Esophagus squamous epithelium (tissue), 4 donors: ENCODE results near the gene EEF1A2.

ENCODE experiments used
- POLR2A ChIP-seq, 4 donors: fragments of 450-650 bp; IDR thresholded peaks; one replicate each; pipeline ENCODE4 v1.6.1; 2017; ENCODE audit warnings: antibody characterized with exemption in 4 of 4, mild to moderate bottlenecking in 4 of 4, moderate library complexity in 3 of 4
- TF ChIP-seq, protein P1 (sequence below), 6 experiments: fragments of 450-650 bp in 4 of 6; fragments of 200-600 bp in 2 of 6; sonication (generic) in 2 of 6; IDR thresholded peaks; one replicate each; pipeline ENCODE4 v1.5.1; 2016 to 2019; ENCODE audit warnings: antibody characterized with exemption in 6 of 6, mild to moderate bottlenecking in 4 of 6, moderate library complexity in 4 of 6

DNA sequence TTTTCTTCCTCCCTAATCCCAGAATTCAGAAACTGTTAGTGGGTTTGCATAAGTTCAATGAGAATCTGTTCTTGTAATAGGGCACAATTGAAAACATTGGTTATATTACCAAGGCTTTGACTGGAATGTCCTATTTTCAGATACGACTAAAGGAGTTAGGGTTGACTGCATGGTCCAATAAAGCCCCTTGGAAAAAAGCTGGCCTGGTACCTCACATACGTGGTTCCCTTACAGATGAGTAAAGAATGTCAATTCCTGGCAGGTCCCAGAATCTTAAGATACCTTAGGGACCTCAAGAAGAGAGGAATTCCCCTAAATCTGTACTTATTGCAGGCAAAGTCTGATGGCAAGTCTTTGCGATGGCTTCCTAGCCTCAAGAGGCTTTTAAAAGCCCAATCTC, 26.3 kb upstream of the EEF1A2 start:
- TF ChIP-seq, protein P1, sequence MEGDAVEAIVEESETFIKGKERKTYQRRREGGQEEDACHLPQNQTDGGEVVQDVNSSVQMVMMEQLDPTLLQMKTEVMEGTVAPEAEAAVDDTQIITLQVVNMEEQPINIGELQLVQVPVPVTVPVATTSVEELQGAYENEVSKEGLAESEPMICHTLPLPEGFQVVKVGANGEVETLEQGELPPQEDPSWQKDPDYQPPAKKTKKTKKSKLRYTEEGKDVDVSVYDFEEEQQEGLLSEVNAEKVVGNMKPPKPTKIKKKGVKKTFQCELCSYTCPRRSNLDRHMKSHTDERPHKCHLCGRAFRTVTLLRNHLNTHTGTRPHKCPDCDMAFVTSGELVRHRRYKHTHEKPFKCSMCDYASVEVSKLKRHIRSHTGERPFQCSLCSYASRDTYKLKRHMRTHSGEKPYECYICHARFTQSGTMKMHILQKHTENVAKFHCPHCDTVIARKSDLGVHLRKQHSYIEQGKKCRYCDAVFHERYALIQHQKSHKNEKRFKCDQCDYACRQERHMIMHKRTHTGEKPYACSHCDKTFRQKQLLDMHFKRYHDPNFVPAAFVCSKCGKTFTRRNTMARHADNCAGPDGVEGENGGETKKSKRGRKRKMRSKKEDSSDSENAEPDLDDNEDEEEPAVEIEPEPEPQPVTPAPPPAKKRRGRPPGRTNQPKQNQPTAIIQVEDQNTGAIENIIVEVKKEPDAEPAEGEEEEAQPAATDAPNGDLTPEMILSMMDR (IDR thresholded peaks at IDR 0.05), result no peak
- no peak for TF ChIP-seq POLR2A (IDR thresholded peaks at IDR 0.05)
